Omental fat pad (tissue), 4 donors: Measurements from ENCODE around the gene LPP. TPM values are rescaled to one million over a fixed set of nuclear protein-coding genes. Genes with fewer than 3 reads are reported as not detected.

Experiments used
- ATAC-seq: fragments of 150-250 bp; one replicate; pipeline ENCODE4 v1.9.1; 2016; ENCODE audit warnings: mild to moderate bottlenecking, moderate library complexity; ENCODE audit not compliant: low FRiP score
- DNase-seq: peaks from one replicate; pipeline ENCODE4 v3.0.0-alpha.2; 2019; ENCODE audit warnings: low spot score
- CTCF ChIP-seq, 3 donors: fragments of 450-650 bp; IDR thresholded peaks; one replicate each; pipeline ENCODE4 v1.5.1; 2016 to 2017; ENCODE audit warnings: antibody characterized with exemption in 3 of 3, mild to moderate bottlenecking in 3 of 3, moderate library complexity in 2 of 3
- total RNA-seq, 4 donors: library from RNA; depleted of rRNA; stranded (reverse); fragments of >200 nt; gene quantifications; one replicate each; pipeline ENCODE4 v1.1.0, GENCODE V29; 2016

LPP gene
- total RNA-seq, 4 donors from 2014 or later: 113 to 302 (median 126) TPM

GRCh38 chr3:188734395-188734794 is 580.4 kb downstream of the LPP start:
- DNase-seq (no peak), ATAC-seq (no peak)
- TF ChIP-seq CTCF (IDR thresholded peaks at IDR 0.05): no peak

GRCh38 chr3:188739511-188739910 is 585.6 kb downstream of the LPP start:
- no peak for TF ChIP-seq CTCF (IDR thresholded peaks at IDR 0.05)
- DNase-seq: no peak
- ATAC-seq: no peak

GRCh38 chr3:188740010-188740409 is 586.1 kb downstream of the LPP start:
- ATAC-seq (no peak), DNase-seq (no peak)
- TF ChIP-seq CTCF (IDR thresholded peaks at IDR 0.05): no peak

GRCh38 chr3:188742755-188743550 is 589.0 kb downstream of the LPP start:
- DNase-seq (no peak), ATAC-seq (no peak)
- TF ChIP-seq CTCF (IDR thresholded peaks at IDR 0.05): no peak

GRCh38 chr3:188744166-188744565 is 590.2 kb downstream of the LPP start:
- no peak for TF ChIP-seq CTCF (IDR thresholded peaks at IDR 0.05)
- DNase-seq (no peak), ATAC-seq (no peak)

GRCh38 chr3:188745031-188745430 is 591.1 kb downstream of the LPP start:
- TF ChIP-seq CTCF (IDR thresholded peaks at IDR 0.05): no peak
- ATAC-seq: no peak
- no peak for DNase-seq

- DNase-seq (no peak), ATAC-seq (no peak)
- no peak for TF ChIP-seq CTCF (IDR thresholded peaks at IDR 0.05)
Measured at GRCh38 chr3:188746291-188746783, 592.4 kb downstream of the LPP start.
